Eye (tissue), 1 donor: ENCODE data around the gene WDR18.

Experiments used
- DNase-seq: peaks from one replicate; pipeline ENCODE4 v3.0.0-alpha.2; 2015

Gene WDR18

GRCh38 chr19:1008268-1009040, 24.3 kb downstream of the WDR18 start:
- no peak for DNase-seq

GRCh38 chr19:1009041-1009980, 25.2 kb downstream of the WDR18 start:
- DNase-seq, result no peak

- DNase-seq, result no peak
Measured at GRCh38 chr19:1009981-1010538, 25.9 kb downstream of the WDR18 start.

GRCh38 chr19:1010586-1011510, 26.7 kb downstream of the WDR18 start:
- no peak for DNase-seq

DNA sequence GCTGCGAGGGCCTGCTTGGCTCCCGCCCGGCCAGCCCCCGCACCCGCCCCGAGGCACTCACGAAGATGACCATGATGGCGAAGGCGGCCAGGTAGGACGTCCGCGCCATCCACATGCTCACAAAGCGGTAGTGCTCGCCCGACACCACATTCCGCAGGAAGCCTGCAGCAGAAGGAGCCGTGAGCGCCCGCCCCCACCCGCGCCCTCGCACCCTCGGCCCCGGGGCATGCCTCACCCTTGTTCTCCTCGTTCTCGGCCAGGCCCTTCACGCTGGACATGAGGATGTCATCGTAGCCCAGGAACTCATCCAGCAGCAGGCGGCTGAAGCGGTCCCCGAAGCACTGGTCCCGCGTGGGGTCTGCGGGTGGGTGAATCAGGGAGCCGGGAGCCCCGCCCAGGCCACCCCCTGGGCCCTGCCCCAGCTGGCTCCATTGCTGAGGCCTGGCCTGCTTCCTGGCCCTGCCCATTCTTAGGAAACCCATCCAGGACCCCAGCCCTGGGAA, 27.7 kb downstream of the WDR18 start:
- DNase-seq, result no peak

GRCh38 chr19:1012334-1012733, 28.2 kb downstream of the WDR18 start:
- no peak for DNase-seq

- no peak for DNase-seq
Measured at GRCh38 chr19:1013218-1013617, 29.1 kb downstream of the WDR18 start.

- DNase-seq, result no peak
Measured at GRCh38 chr19:1014161-1015060, 30.3 kb downstream of the WDR18 start.

DNA sequence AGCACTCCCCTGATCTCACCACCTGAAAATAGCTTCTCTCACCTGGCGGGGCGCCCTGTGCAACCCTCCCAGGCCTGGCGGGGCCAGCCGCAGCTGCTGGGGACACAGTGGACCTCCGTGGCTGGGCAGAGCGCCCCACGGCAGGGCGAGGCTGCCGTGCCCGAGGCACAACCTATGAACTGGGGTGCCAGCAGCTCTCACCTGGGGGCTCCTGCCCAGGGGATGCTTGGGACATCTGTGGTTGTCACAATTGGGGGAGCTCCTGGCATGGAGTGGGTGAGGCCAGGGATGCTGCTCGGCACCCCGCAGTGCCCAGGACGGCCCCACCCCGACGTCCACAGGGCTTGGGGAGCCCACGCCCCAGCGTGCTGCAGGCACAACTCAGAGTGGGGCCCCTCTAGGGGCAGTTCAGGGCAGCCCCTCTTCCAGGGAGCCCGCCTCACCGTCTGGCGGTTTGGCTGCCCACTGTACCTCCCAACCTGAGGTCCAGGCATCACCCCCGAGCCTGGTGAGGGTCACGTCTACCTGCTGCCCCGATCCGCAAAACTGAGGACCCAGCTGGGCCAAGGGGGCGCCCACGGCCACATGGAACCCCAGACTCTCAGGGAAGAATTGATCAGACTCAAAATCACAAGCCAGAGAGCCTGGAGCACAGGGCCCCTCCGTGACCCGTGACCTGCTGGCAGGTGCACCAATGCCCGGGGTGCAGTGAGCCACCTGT, 31.1 kb downstream of the WDR18 start:
- no peak for DNase-seq

GRCh38 chr19:1015782-1016646, 31.9 kb downstream of the WDR18 start:
- DNase-seq, result peak; percentile 67

DNA sequence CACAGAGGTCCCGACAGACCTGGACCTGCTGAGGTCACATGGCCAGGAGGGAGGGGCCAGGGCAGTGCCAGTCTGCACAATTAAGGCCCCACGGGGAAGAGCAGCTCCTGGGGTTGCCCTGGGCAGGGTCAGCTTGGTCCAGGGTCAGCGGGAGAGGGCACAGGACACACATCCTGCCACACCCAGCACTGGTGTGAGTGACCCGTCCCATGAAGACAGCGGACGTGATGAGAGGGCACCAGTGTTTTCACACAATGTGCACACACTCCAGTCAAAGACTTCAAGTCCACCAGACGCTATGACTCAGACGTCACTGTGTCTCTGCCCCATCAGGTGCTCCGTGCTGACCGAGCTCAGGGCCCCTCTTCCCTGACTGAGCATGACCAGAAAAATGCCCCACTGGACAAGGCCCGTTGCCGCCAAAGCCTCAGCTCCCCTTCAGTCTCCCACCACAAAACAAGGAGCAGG, 32.5 kb downstream of the WDR18 start:
- DNase-seq, result no peak

GRCh38 chr19:1017115-1017905, 33.2 kb downstream of the WDR18 start:
- no peak for DNase-seq

DNA sequence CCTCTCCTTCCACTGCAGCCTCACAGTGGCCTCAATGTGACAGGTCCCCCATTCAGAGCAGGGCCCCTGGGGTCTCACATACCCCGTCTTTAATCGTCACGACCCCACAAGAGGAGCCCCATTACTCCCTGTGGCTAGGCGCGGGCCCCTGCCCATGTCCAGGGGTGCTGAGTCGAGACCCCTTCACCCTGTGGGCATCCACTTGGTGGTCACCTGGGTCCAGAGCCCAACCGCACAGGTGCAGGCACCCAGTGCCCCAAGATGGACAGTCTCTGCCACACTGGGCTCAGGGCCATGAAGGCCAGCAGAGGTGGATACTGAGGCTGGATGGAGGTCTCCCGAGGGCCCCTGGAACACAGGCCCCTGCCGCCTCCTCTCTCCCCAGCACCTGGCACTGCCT, 33.8 kb downstream of the WDR18 start:
- DNase-seq, result no peak

- no peak for DNase-seq
Measured at GRCh38 chr19:1018393-1018792, 34.2 kb downstream of the WDR18 start.

GRCh38 chr19:1018932-1019615, 34.9 kb downstream of the WDR18 start:
- no peak for DNase-seq

- no peak for DNase-seq
Measured at GRCh38 chr19:1019616-1019961, 35.4 kb downstream of the WDR18 start.

DNA sequence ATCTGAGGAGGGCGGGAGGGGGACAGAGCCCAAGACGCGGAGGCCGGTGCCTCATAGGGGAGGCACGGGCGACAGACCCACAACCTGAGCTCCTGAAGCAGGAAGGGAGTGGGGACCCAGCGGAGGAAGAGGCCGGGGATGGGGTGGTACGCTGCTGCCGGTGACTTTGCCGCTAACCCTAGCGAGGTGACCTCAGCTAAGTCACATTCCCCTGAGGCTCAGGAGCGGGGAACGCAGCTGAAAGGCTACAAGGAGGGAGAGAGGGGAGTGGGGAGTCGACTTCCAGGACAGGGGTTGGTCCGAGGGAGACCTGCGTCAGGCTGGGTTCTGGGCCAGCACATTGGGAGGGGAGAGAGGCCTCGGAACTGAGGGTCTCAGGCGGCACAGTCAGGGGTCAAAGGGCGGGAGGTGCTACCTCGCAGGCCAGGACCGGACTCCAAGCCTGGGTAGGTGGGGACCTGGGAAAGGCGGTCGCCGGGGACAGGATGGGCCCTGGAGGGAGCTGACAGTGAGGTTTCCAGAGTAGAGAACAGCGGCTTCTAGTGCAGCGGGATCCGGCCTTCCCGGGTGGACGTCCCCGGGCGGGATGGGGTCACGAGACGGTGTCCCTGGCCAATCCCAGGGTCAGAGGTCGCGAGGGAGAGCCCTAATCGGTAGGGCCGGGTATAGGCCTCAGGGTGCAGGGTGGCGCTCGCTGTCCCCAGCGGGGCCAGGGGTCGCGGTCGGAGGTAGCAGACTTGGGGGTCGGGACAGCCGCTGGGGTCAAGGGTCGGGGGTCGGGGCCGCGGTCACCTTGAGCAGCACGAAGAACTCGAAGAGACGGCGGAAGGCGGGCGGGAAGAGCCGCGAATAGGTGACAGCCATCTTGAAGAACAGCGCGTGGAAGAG, 36.1 kb downstream of the WDR18 start:
- DNase-seq, result no peak
